GM12878 (cell line): ENCODE measurements around the gene PDGFC. TPM values are rescaled to one million over a fixed set of nuclear protein-coding genes. Genes with fewer than 3 reads are reported as not detected.

Experiments
- BRCA1 ChIP-seq: IDR thresholded peaks from 2 replicates; pipeline ENCODE4 v1.6.1; 2011; ENCODE audit warnings: low read depth, low read length, improper control_type of control experiment
- EP300 ChIP-seq, 2 experiments: fragments of 150-350 bp in 1 of 2; IDR thresholded peaks; 2 replicates each; pipeline ENCODE4 v1.6.1; 2011 to 2012; ENCODE audit warnings: low read depth in 2 of 2, low read length in 2 of 2, borderline replicate concordance in 1 of 2, improper control_type of control experiment in 1 of 2, inconsistent platforms in 1 of 2; ENCODE audit not compliant: control insufficient read depth in 1 of 2
- GABPA ChIP-seq: IDR thresholded peaks from 2 replicates; pipeline ENCODE4 v1.6.1; 2014; ENCODE audit warnings: antibody characterized with exemption, low read depth, mild to moderate bottlenecking, inconsistent platforms
- POLR2AphosphoS2 ChIP-seq: IDR thresholded peaks from 2 replicates; pipeline ENCODE4 v1.6.1; 2011; ENCODE audit warnings: low read depth, mild to moderate bottlenecking, low read length, improper control_type of control experiment, moderate library complexity
- SMAD1 ChIP-seq: fragments of 450-650 bp; IDR thresholded peaks from 2 replicates; pipeline ENCODE4 v1.6.1; 2018; ENCODE audit warnings: mild to moderate bottlenecking, low read depth; ENCODE audit not compliant: partially characterized antibody
- SMAD5 ChIP-seq: IDR thresholded peaks from 2 replicates; pipeline ENCODE4 v1.6.1; 2016; ENCODE audit warnings: antibody characterized with exemption, low read depth
- TAF1 ChIP-seq: IDR thresholded peaks from 2 replicates; pipeline ENCODE4 v1.6.1; 2011; ENCODE audit warnings: mild to moderate bottlenecking, low read depth, low read length, borderline replicate concordance
- polyA plus RNA-seq, 11 experiments: library from polyadenylated mRNA; depleted of rRNA in 4 of 11; unstranded in 6 of 11; stranded (reverse) in 5 of 11; fragments of >200 nt; fragmentation: Nextera tagmentation in 4 of 11; fragmentation: Illumina TruSeq in 1 of 11; extraction: Ambion mirVana in 4 of 11; extraction: Trizol in 1 of 11; gene quantifications; 1 replicate in 1 of 11; 2 replicates in 10 of 11; pipeline versions ENCODE4 v1.2.1 to v1.2.3, GENCODE V29; 2011 to 2016; ENCODE audit warnings: inconsistent platforms in 2 of 11, missing spikeins in 2 of 11, low read depth in 1 of 11
- total RNA-seq, 4 experiments: library from RNA; depleted of rRNA in 3 of 4; stranded (reverse); fragments of >200 nt in 3 of 4; fragmentation: Illumina TruSeq in 1 of 4; extraction: Trizol in 1 of 4; gene quantifications; 2 replicates each; pipeline versions ENCODE4 v1.2.1 to v1.2.3, GENCODE V29; 2013 to 2021
- TF ChIP-seq, protein P1 (sequence below): fragments of 450-650 bp; IDR thresholded peaks from 2 replicates; pipeline ENCODE4 v1.6.1; 2017; ENCODE audit warnings: mild to moderate bottlenecking, moderate library complexity
- TF ChIP-seq, protein P2 (sequence below): fragments of 450-650 bp; formaldehyde crosslinking; IDR thresholded peaks from 2 replicates; pipeline ENCODE4 v1.5.0; 2022; ENCODE audit warnings: mild to moderate bottlenecking, missing genetic modification characterization
- TF ChIP-seq, protein P3 (sequence below): fragments of 450-650 bp; IDR thresholded peaks from 2 replicates; pipeline ENCODE4 v1.6.1; 2014; ENCODE audit warnings: mild to moderate bottlenecking

Gene PDGFC
- total and polyA plus RNA-seq, 10 of the 15 experiments (the other 5 are each of a cell fraction or from before 2014, with no cell fraction given) = 0.02 to 0.18 TPM; not detected in 8

DNA sequence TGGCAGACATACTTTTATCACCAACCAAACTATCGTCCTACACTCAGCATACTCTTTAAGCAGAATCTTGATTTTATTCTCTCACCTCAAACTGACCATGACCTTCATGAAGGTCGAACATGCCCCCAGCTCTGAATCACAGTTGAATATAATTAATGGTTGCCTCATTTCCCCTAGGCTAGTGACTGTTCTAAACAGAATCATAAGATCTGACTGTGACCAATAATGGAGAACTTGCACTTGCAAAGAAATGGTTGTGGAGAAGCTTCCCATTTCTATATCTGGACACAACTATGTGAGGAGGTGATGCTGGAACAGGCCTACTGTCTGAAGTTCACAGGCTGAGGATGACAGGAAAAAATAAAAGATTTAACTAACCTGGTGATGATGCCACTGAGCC, 85.1 kb downstream of the PDGFC start (continued):
- no peak for TF ChIP-seq SMAD1
- TF ChIP-seq EP300 (IDR thresholded peaks at IDR 0.05; ENCODE audit: borderline replicate concordance in 1 of 2, control insufficient read depth in 1 of 2, low read depth in 2 of 2, low read length in 2 of 2) = no peak
- no peak for TF ChIP-seq POLR2AphosphoS2
- no peak for TF ChIP-seq TAF1
- TF ChIP-seq, protein P1, sequence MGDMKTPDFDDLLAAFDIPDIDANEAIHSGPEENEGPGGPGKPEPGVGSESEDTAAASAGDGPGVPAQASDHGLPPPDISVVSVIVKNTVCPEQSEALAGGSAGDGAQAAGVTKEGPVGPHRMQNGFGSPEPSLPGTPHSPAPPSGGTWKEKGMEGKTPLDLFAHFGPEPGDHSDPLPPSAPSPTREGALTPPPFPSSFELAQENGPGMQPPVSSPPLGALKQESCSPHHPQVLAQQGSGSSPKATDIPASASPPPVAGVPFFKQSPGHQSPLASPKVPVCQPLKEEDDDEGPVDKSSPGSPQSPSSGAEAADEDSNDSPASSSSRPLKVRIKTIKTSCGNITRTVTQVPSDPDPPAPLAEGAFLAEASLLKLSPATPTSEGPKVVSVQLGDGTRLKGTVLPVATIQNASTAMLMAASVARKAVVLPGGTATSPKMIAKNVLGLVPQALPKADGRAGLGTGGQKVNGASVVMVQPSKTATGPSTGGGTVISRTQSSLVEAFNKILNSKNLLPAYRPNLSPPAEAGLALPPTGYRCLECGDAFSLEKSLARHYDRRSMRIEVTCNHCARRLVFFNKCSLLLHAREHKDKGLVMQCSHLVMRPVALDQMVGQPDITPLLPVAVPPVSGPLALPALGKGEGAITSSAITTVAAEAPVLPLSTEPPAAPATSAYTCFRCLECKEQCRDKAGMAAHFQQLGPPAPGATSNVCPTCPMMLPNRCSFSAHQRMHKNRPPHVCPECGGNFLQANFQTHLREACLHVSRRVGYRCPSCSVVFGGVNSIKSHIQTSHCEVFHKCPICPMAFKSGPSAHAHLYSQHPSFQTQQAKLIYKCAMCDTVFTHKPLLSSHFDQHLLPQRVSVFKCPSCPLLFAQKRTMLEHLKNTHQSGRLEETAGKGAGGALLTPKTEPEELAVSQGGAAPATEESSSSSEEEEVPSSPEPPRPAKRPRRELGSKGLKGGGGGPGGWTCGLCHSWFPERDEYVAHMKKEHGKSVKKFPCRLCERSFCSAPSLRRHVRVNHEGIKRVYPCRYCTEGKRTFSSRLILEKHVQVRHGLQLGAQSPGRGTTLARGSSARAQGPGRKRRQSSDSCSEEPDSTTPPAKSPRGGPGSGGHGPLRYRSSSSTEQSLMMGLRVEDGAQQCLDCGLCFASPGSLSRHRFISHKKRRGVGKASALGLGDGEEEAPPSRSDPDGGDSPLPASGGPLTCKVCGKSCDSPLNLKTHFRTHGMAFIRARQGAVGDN = no peak
- TF ChIP-seq, protein P2, sequence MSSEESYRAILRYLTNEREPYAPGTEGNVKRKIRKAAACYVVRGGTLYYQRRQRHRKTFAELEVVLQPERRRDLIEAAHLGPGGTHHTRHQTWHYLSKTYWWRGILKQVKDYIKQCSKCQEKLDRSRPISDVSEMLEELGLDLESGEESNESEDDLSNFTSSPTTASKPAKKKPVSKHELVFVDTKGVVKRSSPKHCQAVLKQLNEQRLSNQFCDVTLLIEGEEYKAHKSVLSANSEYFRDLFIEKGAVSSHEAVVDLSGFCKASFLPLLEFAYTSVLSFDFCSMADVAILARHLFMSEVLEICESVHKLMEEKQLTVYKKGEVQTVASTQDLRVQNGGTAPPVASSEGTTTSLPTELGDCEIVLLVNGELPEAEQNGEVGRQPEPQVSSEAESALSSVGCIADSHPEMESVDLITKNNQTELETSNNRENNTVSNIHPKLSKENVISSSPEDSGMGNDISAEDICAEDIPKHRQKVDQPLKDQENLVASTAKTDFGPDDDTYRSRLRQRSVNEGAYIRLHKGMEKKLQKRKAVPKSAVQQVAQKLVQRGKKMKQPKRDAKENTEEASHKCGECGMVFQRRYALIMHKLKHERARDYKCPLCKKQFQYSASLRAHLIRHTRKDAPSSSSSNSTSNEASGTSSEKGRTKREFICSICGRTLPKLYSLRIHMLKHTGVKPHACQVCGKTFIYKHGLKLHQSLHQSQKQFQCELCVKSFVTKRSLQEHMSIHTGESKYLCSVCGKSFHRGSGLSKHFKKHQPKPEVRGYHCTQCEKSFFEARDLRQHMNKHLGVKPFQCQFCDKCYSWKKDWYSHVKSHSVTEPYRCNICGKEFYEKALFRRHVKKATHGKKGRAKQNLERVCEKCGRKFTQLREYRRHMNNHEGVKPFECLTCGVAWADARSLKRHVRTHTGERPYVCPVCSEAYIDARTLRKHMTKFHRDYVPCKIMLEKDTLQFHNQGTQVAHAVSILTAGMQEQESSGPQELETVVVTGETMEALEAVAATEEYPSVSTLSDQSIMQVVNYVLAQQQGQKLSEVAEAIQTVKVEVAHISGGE (CRISPR knock-in tag) = no peak
- no peak for TF ChIP-seq GABPA
- TF ChIP-seq, protein P3, sequence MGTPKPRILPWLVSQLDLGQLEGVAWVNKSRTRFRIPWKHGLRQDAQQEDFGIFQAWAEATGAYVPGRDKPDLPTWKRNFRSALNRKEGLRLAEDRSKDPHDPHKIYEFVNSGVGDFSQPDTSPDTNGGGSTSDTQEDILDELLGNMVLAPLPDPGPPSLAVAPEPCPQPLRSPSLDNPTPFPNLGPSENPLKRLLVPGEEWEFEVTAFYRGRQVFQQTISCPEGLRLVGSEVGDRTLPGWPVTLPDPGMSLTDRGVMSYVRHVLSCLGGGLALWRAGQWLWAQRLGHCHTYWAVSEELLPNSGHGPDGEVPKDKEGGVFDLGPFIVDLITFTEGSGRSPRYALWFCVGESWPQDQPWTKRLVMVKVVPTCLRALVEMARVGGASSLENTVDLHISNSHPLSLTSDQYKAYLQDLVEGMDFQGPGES = no peak
- TF ChIP-seq SMAD5 = no peak
- TF ChIP-seq BRCA1 = no peak
